Endodermal cell (in vitro differentiated cells): ENCODE data around the gene GPC6. TPM values are rescaled to one million over a fixed set of nuclear protein-coding genes. Genes with fewer than 3 reads are reported as not detected.

Experiments
- DNase-seq: peaks from one replicate; pipeline ENCODE4 v3.0.0-alpha.2; 2017
- H3K27ac ChIP-seq: 2 replicates; pipeline ENCODE4 v1.5.1; 2013; ENCODE audit warnings: mild to moderate bottlenecking, low read depth, low read length, moderate library complexity
- H3K27me3 ChIP-seq: 2 replicates; pipeline ENCODE4 v1.6.1; 2013; ENCODE audit warnings: mild to moderate bottlenecking, low read length, moderate library complexity; ENCODE audit not compliant: insufficient read depth, control insufficient read depth, poor library complexity, severe bottlenecking
- H3K36me3 ChIP-seq: 2 replicates; pipeline ENCODE4 v1.7.0; 2013; ENCODE audit warnings: mild to moderate bottlenecking, low read length, moderate library complexity; ENCODE audit not compliant: control insufficient read depth, insufficient read depth
- H3K4me1 ChIP-seq: one replicate; pipeline ENCODE4 v1.7.0; 2013; ENCODE audit warnings: low read length; ENCODE audit not compliant: control insufficient read depth, insufficient read depth
- H3K4me3 ChIP-seq: 2 replicates; pipeline ENCODE4 v1.5.1; 2013; ENCODE audit warnings: mild to moderate bottlenecking, low read length, moderate library complexity
- H3K9ac ChIP-seq: 2 replicates; pipeline ENCODE4 v1.6.1; 2013; ENCODE audit warnings: mild to moderate bottlenecking, low read length, moderate library complexity; ENCODE audit not compliant: poor library complexity, severe bottlenecking; ENCODE audit errors: extremely low read depth
- H3K9me3 ChIP-seq: 2 replicates; pipeline ENCODE4 v1.6.1; 2013; ENCODE audit warnings: mild to moderate bottlenecking, low read length, moderate library complexity; ENCODE audit not compliant: control insufficient read depth
- H3K27ac Mint-ChIP-seq: 2 replicates; pipeline ENCODE4 v1.8.0; 2020; ENCODE audit warnings: mixed read lengths
- H3K27me3 Mint-ChIP-seq: 2 replicates; pipeline ENCODE4 v1.8.0; 2021; ENCODE audit warnings: mild to moderate bottlenecking, mixed read lengths; ENCODE audit not compliant: insufficient read depth
- H3K36me3 Mint-ChIP-seq: 2 replicates; pipeline ENCODE4 v1.8.0; 2020; ENCODE audit warnings: low read depth, mixed read lengths
- H3K4me1 Mint-ChIP-seq: 2 replicates; pipeline ENCODE4 v1.8.0; 2020; ENCODE audit warnings: mixed read lengths
- H3K4me3 Mint-ChIP-seq: 2 replicates; pipeline ENCODE4 v1.8.0; 2020; ENCODE audit warnings: mild to moderate bottlenecking, moderate library complexity, mixed read lengths
- H3K9me3 Mint-ChIP-seq: 2 replicates; pipeline ENCODE4 v1.8.0; 2020; ENCODE audit warnings: mild to moderate bottlenecking, mixed read lengths
- CTCF ChIP-seq: fragments of 200-600 bp; sonication (generic); conservative IDR thresholded peaks from 2 replicates; pipeline ENCODE4 v1.5.0; 2021; ENCODE audit warnings: antibody characterized with exemption, mild to moderate bottlenecking
- WGBS, 2 experiments: methylation state at CpG; one replicate each; pipeline versions ENCODE4 v1.1.5 to v1.1.7; 2013; ENCODE audit warnings: missing lambda C conversion rate in 2 of 2, mixed read lengths in 1 of 2; ENCODE audit not compliant: insufficient coverage in 1 of 2, insufficient read length in 1 of 2; 5-methylcytosine and 5-hydroxymethylcytosine counted together
- total RNA-seq, 2 donors: library from RNA; stranded (reverse); fragmentation: NEBNext Ultra II Directional in 1 of 2; extraction: Animal tissue kit (Norgen Biotek cat#: 25700) in 1 of 2; gene quantifications; 2 replicates in 1 of 2; 3 replicates in 1 of 2; pipeline ENCODE4 v1.2.1, GENCODE V29; 2021

GPC6 gene
- total RNA-seq, 2 donors from 2014 or later = 69.6 to 80.4 TPM

GRCh38 chr13:93744886-93745285 lies 518.3 kb downstream of the GPC6 start:
- Histone ChIP-seq H3K4me3 (no peak overlapping the region), H3K27me3 (no peaks in the 10 kb centered on the region), H3K27ac (no peak overlapping the region), H3K36me3 (no peaks in the 10 kb centered on the region), H3K9ac (no peak overlapping the region), H3K4me1 (no peaks in the 10 kb centered on the region), H3K9me3 (no peaks in the 10 kb centered on the region)
- peaks cover 11% of the 10 kb centered on the region for H3K4me1 Mint-ChIP-seq
- no peak for TF ChIP-seq CTCF
- WGBS, 2 experiments = 79 to 89% methylated on average over 1 of the region's 1 CpG
- peaks cover 7% of the 10 kb centered on the region for H3K36me3 Mint-ChIP-seq
- H3K4me3 Mint-ChIP-seq = no peak overlapping the region
- DNase-seq = no peak
- H3K9me3 Mint-ChIP-seq = no peaks in the 10 kb centered on the region
- H3K27ac Mint-ChIP-seq = no peak overlapping the region
- no peaks in the 10 kb centered on the region for H3K27me3 Mint-ChIP-seq

GRCh38 chr13:93745884-93746283 lies 519.3 kb downstream of the GPC6 start:
- Histone ChIP-seq H3K9ac (no peak overlapping the region), H3K9me3 (no peaks in the 10 kb centered on the region), H3K4me1 (no peaks in the 10 kb centered on the region), H3K4me3 (no peak overlapping the region), H3K27ac (no peak overlapping the region), H3K27me3 (no peaks in the 10 kb centered on the region), H3K36me3 (no peaks in the 10 kb centered on the region)
- H3K4me3 Mint-ChIP-seq = no peak overlapping the region
- TF ChIP-seq CTCF = no peak
- peaks cover 7% of the 10 kb centered on the region for H3K36me3 Mint-ChIP-seq
- 98 to 100% methylated on average over 1 to 2 of the region's 2 CpGs for WGBS, 2 experiments
- DNase-seq = no peak
- H3K27ac Mint-ChIP-seq = no peak overlapping the region
- H3K9me3 Mint-ChIP-seq = no peaks in the 10 kb centered on the region
- no peaks in the 10 kb centered on the region for H3K27me3 Mint-ChIP-seq
- H3K4me1 Mint-ChIP-seq = peaks cover 11% of the 10 kb centered on the region

- 100% methylated on average over 1 of the region's 1 CpG; no CpG with 5 or more reads in 1 of the 2 experiments for WGBS, 2 experiments
- Histone ChIP-seq H3K9ac (no peak overlapping the region), H3K4me3 (no peak overlapping the region), H3K27ac (no peak overlapping the region), H3K36me3 (no peaks in the 10 kb centered on the region), H3K27me3 (no peaks in the 10 kb centered on the region), H3K4me1 (no peaks in the 10 kb centered on the region), H3K9me3 (no peaks in the 10 kb centered on the region)
- H3K4me1 Mint-ChIP-seq = peaks cover 11% of the 10 kb centered on the region
- no peak overlapping the region for H3K4me3 Mint-ChIP-seq
- no peaks in the 10 kb centered on the region for H3K9me3 Mint-ChIP-seq
- DNase-seq = no peak
- TF ChIP-seq CTCF = no peak
- H3K27me3 Mint-ChIP-seq = no peaks in the 10 kb centered on the region
- no peak overlapping the region for H3K27ac Mint-ChIP-seq
- H3K36me3 Mint-ChIP-seq = peaks cover 3% of the 10 kb centered on the region
Observed at GRCh38 chr13:93746589-93746988, 520.0 kb downstream of the GPC6 start.
